OCI-LY7 (cell line): ENCODE data around the gene FAM181B.

Experiments
- EZH2phosphoT487 ChIP-seq: fragments of 200-600 bp; sonication (generic); IDR thresholded peaks from 2 replicates; pipeline ENCODE4 v1.6.1; 2018; ENCODE audit warnings: low read depth, borderline replicate concordance, mild to moderate bottlenecking, mixed run types, antibody characterized with exemption, low read length, moderate library complexity, mixed read lengths
- TF ChIP-seq, protein P1 (sequence below): fragments of 200-600 bp; sonication (generic); conservative IDR thresholded peaks from 2 replicates; pipeline ENCODE4 v1.5.1; 2014; ENCODE audit warnings: mild to moderate bottlenecking, antibody characterized with exemption, low read length, moderate library complexity, mixed read lengths

DNA sequence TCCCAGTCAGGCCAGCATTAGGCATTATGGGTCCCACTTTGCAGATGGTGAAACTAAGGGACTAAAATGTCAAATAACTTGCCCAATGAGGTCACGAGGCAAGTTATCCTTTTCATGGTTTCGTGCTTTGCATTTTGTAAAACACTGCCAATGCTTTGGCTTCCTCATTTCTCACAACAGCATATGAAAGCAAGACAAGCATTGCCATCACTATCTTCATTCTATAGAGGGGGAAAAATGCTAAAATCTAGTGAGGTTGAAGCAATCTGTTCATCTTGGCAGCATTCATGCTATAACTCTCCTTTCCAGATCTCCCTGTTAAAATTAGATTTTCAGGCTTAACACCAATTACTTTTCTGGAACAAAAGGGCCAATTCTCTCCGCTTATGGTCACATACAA is 14.8 kb downstream of the FAM181B start:
- TF ChIP-seq, protein P1, sequence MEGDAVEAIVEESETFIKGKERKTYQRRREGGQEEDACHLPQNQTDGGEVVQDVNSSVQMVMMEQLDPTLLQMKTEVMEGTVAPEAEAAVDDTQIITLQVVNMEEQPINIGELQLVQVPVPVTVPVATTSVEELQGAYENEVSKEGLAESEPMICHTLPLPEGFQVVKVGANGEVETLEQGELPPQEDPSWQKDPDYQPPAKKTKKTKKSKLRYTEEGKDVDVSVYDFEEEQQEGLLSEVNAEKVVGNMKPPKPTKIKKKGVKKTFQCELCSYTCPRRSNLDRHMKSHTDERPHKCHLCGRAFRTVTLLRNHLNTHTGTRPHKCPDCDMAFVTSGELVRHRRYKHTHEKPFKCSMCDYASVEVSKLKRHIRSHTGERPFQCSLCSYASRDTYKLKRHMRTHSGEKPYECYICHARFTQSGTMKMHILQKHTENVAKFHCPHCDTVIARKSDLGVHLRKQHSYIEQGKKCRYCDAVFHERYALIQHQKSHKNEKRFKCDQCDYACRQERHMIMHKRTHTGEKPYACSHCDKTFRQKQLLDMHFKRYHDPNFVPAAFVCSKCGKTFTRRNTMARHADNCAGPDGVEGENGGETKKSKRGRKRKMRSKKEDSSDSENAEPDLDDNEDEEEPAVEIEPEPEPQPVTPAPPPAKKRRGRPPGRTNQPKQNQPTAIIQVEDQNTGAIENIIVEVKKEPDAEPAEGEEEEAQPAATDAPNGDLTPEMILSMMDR, result no peak
- TF ChIP-seq EZH2phosphoT487, result no peak
